Camera-type eye (tissue), 1 donor: Measurements from ENCODE around the gene PRLHR. TPM values are rescaled to one million over a fixed set of nuclear protein-coding genes. Genes with fewer than 3 reads are reported as not detected.

Experiments used
- total RNA-seq: library from RNA; depleted of rRNA; stranded (reverse); fragments of >200 nt; gene quantifications from one replicate; pipeline ENCODE4 v1.2.3, GENCODE V29; 2014

Gene PRLHR
- total RNA-seq: not detected

DNA sequence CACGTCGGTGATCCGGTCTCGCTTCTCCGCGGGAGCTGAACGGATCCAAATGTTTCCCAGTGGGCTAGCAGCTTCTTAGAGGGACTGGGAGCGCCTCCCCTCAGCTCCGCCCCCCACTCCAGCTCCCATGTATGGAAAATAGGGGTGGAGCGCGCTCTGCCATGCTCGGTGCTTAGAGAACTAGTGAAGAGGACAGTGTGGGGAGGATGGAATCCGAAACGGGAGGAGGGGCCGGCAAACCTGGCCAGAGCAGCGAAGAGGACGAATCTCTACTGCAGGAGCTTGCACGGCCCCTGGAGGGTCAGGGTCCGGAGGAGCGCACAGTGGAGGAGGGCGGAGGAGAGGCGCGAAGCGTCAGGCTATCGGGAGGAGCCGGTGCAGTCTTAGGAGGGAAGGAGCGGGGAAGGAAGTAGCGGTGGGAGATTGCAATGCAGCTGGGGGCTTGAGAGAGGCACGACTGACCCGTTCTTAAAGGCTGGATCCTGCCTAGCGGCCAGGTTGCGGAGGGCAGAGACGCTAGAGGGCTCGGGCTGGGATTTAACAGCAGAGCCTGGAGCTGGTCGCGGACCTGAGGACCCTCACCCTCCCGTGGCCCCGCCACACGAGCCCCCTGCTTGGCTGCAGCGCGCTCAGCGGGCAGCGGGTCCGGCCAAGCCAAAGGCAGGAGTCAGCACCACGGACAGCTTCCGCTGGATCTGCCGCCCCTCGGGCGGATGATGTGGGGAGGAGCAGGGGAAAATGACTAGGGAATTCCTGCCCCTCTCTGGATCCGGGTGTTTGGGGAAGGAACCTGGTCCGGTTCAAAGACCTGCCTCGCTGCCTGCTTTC lies at the start of gene PRLHR:
Gene PRLHR (minus strand): TSS at position 51 of the 828 bp plus-strand sequence. CDS start 404 bp downstream, outside the sequence.

Other genes with a start within 250 kb of the PRLHR start
- 48.2 TPM for gene CACUL1, start 159.3 kb upstream of the PRLHR start, total RNA-seq